ENCODE data around the gene MTUS2. TPM values are rescaled to one million over a fixed set of nuclear protein-coding genes. Genes with fewer than 3 reads are reported as not detected.
A peak's percentile ranks its signal among the peaks of the same experiment; 100 is the strongest.

Gene MTUS2
- polyA plus RNA-seq, 12 donors: 12.9 to 33.6 (median 20.1) TPM; not detected in 1

- no peak for DNase-seq
These were observed 702.0 kb downstream of the MTUS2 start for GRCh38 chr13:29522044-29522685.

- no peak for DNase-seq
These were observed 703.2 kb downstream of the MTUS2 start for GRCh38 chr13:29523199-29523961.

- DNase-seq: no peak
These were observed 704.0 kb downstream of the MTUS2 start for GRCh38 chr13:29524176-29524575.

- no peak for DNase-seq
These were observed 704.5 kb downstream of the MTUS2 start for GRCh38 chr13:29524641-29525040.

GRCh38 chr13:29525757-29526156 is 705.6 kb downstream of the MTUS2 start:
- DNase-seq: no peak

- DNase-seq: no peak
These were observed 706.6 kb downstream of the MTUS2 start for GRCh38 chr13:29526741-29527140.

- DNase-seq: no peak
These were observed 707.4 kb downstream of the MTUS2 start for GRCh38 chr13:29527511-29527910.

GRCh38 chr13:29527916-29528315 is 707.8 kb downstream of the MTUS2 start:
- no peak for DNase-seq

- no peak for DNase-seq
These were observed 709.6 kb downstream of the MTUS2 start for GRCh38 chr13:29529754-29530153.

GRCh38 chr13:29530901-29531300 is 710.8 kb downstream of the MTUS2 start:
- DNase-seq: no peak

- peak; percentile 74 for DNase-seq
These were observed 712.0 kb downstream of the MTUS2 start for GRCh38 chr13:29532116-29532515.

- DNase-seq: no peak
These were observed 712.7 kb downstream of the MTUS2 start for GRCh38 chr13:29532821-29533220.

- no peak for DNase-seq
These were observed 713.9 kb downstream of the MTUS2 start for GRCh38 chr13:29534083-29534482.

- DNase-seq: no peak
These were observed 715.8 kb downstream of the MTUS2 start for GRCh38 chr13:29535663-29536655.

GRCh38 chr13:29536853-29537252 is 716.7 kb downstream of the MTUS2 start:
- DNase-seq: no peak

- DNase-seq: no peak
These were observed 717.9 kb downstream of the MTUS2 start for GRCh38 chr13:29537736-29538651.

GRCh38 chr13:29538652-29539040 is 718.5 kb downstream of the MTUS2 start:
- no peak for DNase-seq

- no peak for DNase-seq
These were observed 719.7 kb downstream of the MTUS2 start for GRCh38 chr13:29539856-29540255.

- no peak for DNase-seq
These were observed 720.2 kb downstream of the MTUS2 start for GRCh38 chr13:29540334-29540733.

- DNase-seq: no peak
These were observed 720.7 kb downstream of the MTUS2 start for GRCh38 chr13:29540799-29541198.

GRCh38 chr13:29541400-29541799 is 721.3 kb downstream of the MTUS2 start:
- DNase-seq: no peak
